Gastroesophageal sphincter (tissue), 4 donors: Measurements from ENCODE around the gene MXRA8. TPM values are rescaled to one million over a fixed set of nuclear protein-coding genes. Genes with fewer than 3 reads are reported as not detected.

Experiments used
- ATAC-seq: fragments of 150-250 bp; one replicate; pipeline ENCODE4 v1.9.1; 2016; ENCODE audit warnings: mild to moderate bottlenecking, moderate library complexity
- H3K27ac ChIP-seq, 4 donors: fragments of 200-600 bp; sonication (generic) in 3 of 4; 1 replicate in 3 of 4; 2 replicates in 1 of 4; pipeline ENCODE4 v1.5.1; 2016 to 2019
- H3K27me3 ChIP-seq: fragments of 200-600 bp; sonication (generic); one replicate; pipeline ENCODE4 v1.5.1; 2019
- H3K36me3 ChIP-seq, 2 donors: fragments of 200-600 bp; sonication (generic); one replicate each; pipeline ENCODE4 v1.5.1; 2019; ENCODE audit warnings: control low read depth in 1 of 2
- H3K4me1 ChIP-seq, 3 donors: fragments of 200-600 bp; sonication (generic); 1 replicate in 2 of 3; 2 replicates in 1 of 3; pipeline ENCODE4 v1.5.1; 2016 to 2019; ENCODE audit warnings: control low read depth in 2 of 3
- H3K4me3 ChIP-seq, 2 donors: fragments of 200-600 bp; sonication (generic); one replicate each; pipeline ENCODE4 v1.5.1; 2019; ENCODE audit warnings: mild to moderate bottlenecking in 1 of 2, moderate library complexity in 1 of 2
- H3K9me3 ChIP-seq, 3 donors: fragments of 200-600 bp; sonication (generic); one replicate each; pipeline ENCODE4 v1.5.1; 2017 to 2019; ENCODE audit warnings: control low read depth in 2 of 3
- CTCF ChIP-seq, 4 experiments: fragments of 200-600 bp in 2 of 4; fragments of 450-650 bp in 2 of 4; sonication (generic) in 1 of 4; IDR thresholded peaks; one replicate each; pipeline ENCODE4 v1.5.1; 2017 to 2019; ENCODE audit warnings: antibody characterized with exemption in 4 of 4, mild to moderate bottlenecking in 2 of 4, moderate library complexity in 2 of 4
- EP300 ChIP-seq: sonication (generic); formaldehyde crosslinking; IDR thresholded peaks from one replicate; pipeline ENCODE4 v1.6.1; 2017; ENCODE audit warnings: antibody characterized with exemption, mild to moderate bottlenecking
- POLR2A ChIP-seq, 2 donors: fragments of 450-650 bp; IDR thresholded peaks; one replicate each; pipeline ENCODE4 v1.6.1; 2017; ENCODE audit warnings: antibody characterized with exemption in 2 of 2, mild to moderate bottlenecking in 2 of 2, moderate library complexity in 1 of 2
- POLR2AphosphoS5 ChIP-seq: sonication (generic); formaldehyde crosslinking; IDR thresholded peaks from one replicate; pipeline ENCODE4 v1.6.1; 2017; ENCODE audit warnings: antibody characterized with exemption
- WGBS, 2 donors: methylation state at CpG; one replicate each; pipeline ENCODE4 v1.1.5; 2018; ENCODE audit warnings: low coverage in 1 of 2; 5-methylcytosine and 5-hydroxymethylcytosine counted together
- total RNA-seq, 4 donors: library from RNA; depleted of rRNA; stranded (reverse); fragments of >200 nt; gene quantifications; one replicate each; pipeline ENCODE4 v1.1.0, GENCODE V29; 2016

MXRA8 gene
- total RNA-seq, 4 donors from 2014 or later, result 69.8 to 105 (median 85.4) TPM

GRCh38 chr1:1353389-1354151 is 4.8 kb downstream of the MXRA8 start:
- no peak overlapping the region for H3K4me3 ChIP-seq
- H3K27ac ChIP-seq, result peak overlapping the region in 3 of 4 donors; percentile 72 to 87 (median 79)
- WGBS, 2 donors, result 61% methylated on average over 4 of the region's 28 CpGs; no CpG with 5 or more reads in 1 of the 2 donors
- peaks cover 58% of the 10 kb centered on the region for H3K27me3 ChIP-seq
- no peaks in the 10 kb centered on the region for H3K9me3 ChIP-seq
- no peak for ATAC-seq
- peaks cover 0 to 73% (median 36%) of the 10 kb centered on the region in 3 donors for H3K4me1 ChIP-seq
- no peak for TF ChIP-seq EP300
- TF ChIP-seq CTCF (IDR thresholded peaks at IDR 0.05), result no peak
- TF ChIP-seq POLR2A (IDR thresholded peaks at IDR 0.05), result no peak
- TF ChIP-seq POLR2AphosphoS5, result no peak
- peaks cover 0 to 18% of the 10 kb centered on the region in 2 donors for H3K36me3 ChIP-seq

DNA sequence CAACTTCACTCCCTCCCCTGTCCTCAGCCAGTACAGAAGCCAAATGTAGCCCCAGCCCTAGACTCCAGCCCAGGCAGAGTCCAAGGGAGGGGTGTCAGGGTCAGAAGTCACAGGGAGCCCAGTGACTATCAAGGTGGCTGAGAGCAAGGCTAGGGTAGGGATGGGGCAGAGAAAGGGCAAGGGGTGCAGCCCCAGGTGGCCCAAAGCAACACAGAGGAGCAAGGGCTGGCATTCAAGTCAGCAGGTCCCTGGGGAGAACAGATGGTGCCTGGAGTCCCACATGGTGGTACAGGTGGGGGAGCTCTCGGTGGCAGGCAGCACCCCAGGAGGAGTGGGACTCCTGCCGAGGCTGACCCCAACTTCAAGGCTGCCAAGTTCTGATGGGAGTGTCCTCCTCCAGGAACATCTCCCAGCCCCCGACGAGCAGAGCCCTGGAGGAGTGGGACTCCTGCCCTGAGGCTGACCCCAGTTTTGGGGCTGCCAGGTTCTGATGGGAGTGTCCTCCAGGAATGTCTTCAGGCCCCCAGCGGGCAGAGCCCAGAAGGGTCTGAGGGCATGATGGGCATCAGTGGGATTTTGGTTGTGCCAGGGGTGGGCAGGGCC is 5.5 kb downstream of the MXRA8 start:
- H3K36me3 ChIP-seq, result peaks cover 0 to 18% of the 10 kb centered on the region in 2 donors
- H3K27ac ChIP-seq, result peak overlapping the region in 3 of 4 donors; percentile 72 to 87 (median 79)
- WGBS, 2 donors, result 10% methylated on average over 2 of the region's 5 CpGs; no CpG with 5 or more reads in 1 of the 2 donors
- TF ChIP-seq POLR2AphosphoS5, result no peak
- no peak for TF ChIP-seq CTCF (IDR thresholded peaks at IDR 0.05)
- TF ChIP-seq POLR2A (IDR thresholded peaks at IDR 0.05), result no peak
- no peak for TF ChIP-seq EP300
- H3K27me3 ChIP-seq, result peaks cover 51% of the 10 kb centered on the region
- H3K9me3 ChIP-seq, result no peaks in the 10 kb centered on the region
- no peak for ATAC-seq
- no peak overlapping the region for H3K4me3 ChIP-seq
- peaks cover 0 to 73% (median 36%) of the 10 kb centered on the region in 3 donors for H3K4me1 ChIP-seq

DNA sequence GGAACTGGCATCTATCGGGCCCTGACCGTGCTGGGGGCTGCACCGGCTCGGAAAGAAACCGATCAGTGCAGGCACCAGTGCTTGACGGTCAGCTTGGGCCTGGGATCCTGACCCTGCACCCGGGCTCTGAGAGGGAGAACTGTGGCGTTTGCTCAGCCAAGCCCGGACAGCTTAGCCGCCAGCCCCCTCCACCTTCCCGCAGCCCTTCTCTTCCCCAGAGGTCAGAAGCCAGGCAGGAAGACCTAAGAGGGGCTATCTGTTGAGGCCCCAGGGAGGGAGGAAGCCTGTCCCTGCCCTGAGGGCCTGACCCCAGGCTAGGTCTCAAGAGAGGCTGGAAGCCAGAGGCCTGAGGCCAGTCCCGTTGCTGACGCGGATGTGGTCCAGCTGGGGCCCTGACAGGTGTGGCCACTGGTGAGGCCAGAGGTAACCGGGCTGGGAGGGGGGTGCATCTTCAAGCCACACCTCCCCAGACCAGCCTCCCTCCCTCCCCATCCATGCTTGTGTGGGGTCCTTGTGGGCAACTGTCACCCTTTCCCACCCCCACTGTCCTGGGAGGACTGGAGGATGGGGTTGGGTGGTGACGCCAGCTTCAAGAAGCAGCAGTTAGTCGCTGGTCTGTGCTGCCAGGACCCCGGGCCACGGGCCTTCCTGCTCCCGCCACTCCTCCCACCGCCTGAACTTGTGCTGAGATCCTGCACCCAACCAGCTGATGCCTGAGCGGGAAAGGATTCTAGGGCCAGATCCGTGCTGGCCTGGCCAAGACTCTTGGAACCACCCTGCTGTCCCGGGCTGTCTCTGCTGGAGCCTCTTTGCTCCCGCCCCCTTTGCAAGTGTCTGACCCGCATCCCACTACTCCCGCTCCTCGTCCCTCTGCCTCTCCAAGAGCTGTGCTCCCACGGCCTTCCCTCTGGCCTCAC is 6.6 kb downstream of the MXRA8 start:
- Histone ChIP-seq H3K36me3 (peaks cover 0 to 18% of the 10 kb centered on the region in 2 donors), H3K27ac (peak overlapping the region in 3 of 4 donors; percentile 56 to 79 (median 72)), H3K27me3 (peaks cover 40% of the 10 kb centered on the region), H3K4me3 (peak overlapping the region in 1 of 2 donors; percentile 12), H3K9me3 (no peaks in the 10 kb centered on the region), H3K4me1 (peaks cover 0 to 76% (median 48%) of the 10 kb centered on the region in 3 donors)
- peak; percentile 42 for ATAC-seq
- 43% methylated on average over 11 of the region's 29 CpGs; no CpG with 5 or more reads in 1 of the 2 donors for WGBS, 2 donors
- TF ChIP-seq POLR2AphosphoS5 (no peak), EP300 (no peak), CTCF (IDR thresholded peaks at IDR 0.05) (no peak), POLR2A (IDR thresholded peaks at IDR 0.05) (no peak)

- peak; percentile 86 for ATAC-seq
Measured at GRCh38 chr1:1349256-1350012, 8.9 kb downstream of the MXRA8 start, which contains the start of gene DVL1. DVL1 (minus strand) TSS chr1:1349418; CDS start chr1:1349065, 353 bp downstream.

More at GRCh38 chr1:1349256-1350012, 8.9 kb downstream of the MXRA8 start, which contains the start of gene DVL1:
- peaks cover 0 to 76% (median 53%) of the 10 kb centered on the region in 3 donors for H3K4me1 ChIP-seq
- H3K4me3 ChIP-seq, result peak within 1 kb of the TSS; percentile 66 to 88
- no peaks in the 10 kb centered on the region for H3K9me3 ChIP-seq
- no peak for TF ChIP-seq EP300
- TF ChIP-seq POLR2AphosphoS5, result no peak
- TF ChIP-seq CTCF (IDR thresholded peaks at IDR 0.05), result peak in 3 of 4 experiments; percentile 65 to 72 (median 67)
- peak; percentile 40 to 52 for TF ChIP-seq POLR2A (IDR thresholded peaks at IDR 0.05)
- peaks cover 0 to 16% of the 10 kb centered on the region in 2 donors for H3K36me3 ChIP-seq
- WGBS, 2 donors, result no CpG with 5 or more reads among the region's 122 CpGs
- H3K27ac ChIP-seq, result peak within 1 kb of the TSS; percentile 58 to 95 (median 92)
- peaks cover 16% of the 10 kb centered on the region for H3K27me3 ChIP-seq
